ENCODE results near the gene NEFH. TPM values are rescaled to one million over a fixed set of nuclear protein-coding genes. Genes with fewer than 3 reads are reported as not detected.

NEFH gene
- total RNA-seq, 2 donors from 2014 or later: 0.92 to 1.7 TPM

DNA sequence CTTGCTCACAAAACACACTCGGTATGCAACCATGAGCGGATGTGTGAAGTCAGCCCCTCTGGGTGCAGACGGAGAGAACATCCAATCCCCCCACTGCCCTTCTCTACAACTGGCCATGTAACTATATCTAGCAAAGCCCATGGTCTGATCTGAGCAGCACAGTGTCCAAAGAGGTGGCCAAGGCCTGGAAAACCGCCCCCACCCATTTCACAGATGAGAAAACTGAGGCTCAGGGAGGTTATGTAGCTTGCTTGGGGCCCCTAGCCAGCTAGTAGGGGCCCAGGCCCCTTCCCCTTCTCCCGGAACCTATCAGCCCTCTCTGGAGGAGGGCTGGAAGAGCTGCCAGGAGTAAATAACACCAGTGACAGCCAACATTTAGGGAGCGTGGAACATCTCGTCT is 15.4 kb upstream of the NEFH start:
- TF ChIP-seq, protein P1, sequence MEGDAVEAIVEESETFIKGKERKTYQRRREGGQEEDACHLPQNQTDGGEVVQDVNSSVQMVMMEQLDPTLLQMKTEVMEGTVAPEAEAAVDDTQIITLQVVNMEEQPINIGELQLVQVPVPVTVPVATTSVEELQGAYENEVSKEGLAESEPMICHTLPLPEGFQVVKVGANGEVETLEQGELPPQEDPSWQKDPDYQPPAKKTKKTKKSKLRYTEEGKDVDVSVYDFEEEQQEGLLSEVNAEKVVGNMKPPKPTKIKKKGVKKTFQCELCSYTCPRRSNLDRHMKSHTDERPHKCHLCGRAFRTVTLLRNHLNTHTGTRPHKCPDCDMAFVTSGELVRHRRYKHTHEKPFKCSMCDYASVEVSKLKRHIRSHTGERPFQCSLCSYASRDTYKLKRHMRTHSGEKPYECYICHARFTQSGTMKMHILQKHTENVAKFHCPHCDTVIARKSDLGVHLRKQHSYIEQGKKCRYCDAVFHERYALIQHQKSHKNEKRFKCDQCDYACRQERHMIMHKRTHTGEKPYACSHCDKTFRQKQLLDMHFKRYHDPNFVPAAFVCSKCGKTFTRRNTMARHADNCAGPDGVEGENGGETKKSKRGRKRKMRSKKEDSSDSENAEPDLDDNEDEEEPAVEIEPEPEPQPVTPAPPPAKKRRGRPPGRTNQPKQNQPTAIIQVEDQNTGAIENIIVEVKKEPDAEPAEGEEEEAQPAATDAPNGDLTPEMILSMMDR (conservative IDR thresholded peaks at IDR 0.05): no peak
- H3K4me3 ChIP-seq (ENCODE audit: low read length): no peak overlapping the region
- H3K36me3 ChIP-seq (ENCODE audit: control insufficient read depth, insufficient read depth, low read length): no peaks in the 10 kb centered on the region
- Mint-ChIP-seq H3K9me3 (no peaks in the 10 kb centered on the region), H3K27me3 (ENCODE audit: insufficient read depth) (peaks cover 18% of the 10 kb centered on the region), H3K4me1 (peaks cover 2% of the 10 kb centered on the region), H3K4me3 (no peak overlapping the region), H3K27ac (no peak overlapping the region), H3K36me3 (ENCODE audit: low read depth) (no peaks in the 10 kb centered on the region)
- no peak for DNase-seq
- H3K27ac ChIP-seq (ENCODE audit: low read depth, low read length): no peak overlapping the region
- no peak overlapping the region for H3K9ac ChIP-seq (ENCODE audit: extremely low read depth, low read length, poor library complexity, severe bottlenecking)
- H3K9me3 ChIP-seq (ENCODE audit: control insufficient read depth, low read length): no peaks in the 10 kb centered on the region
- 86 to 94% methylated on average over 3 to 7 of the region's 7 CpGs for WGBS, 2 experiments (ENCODE audit: insufficient coverage in 1 of 2, insufficient read length in 1 of 2)
- no peaks in the 10 kb centered on the region for H3K4me1 ChIP-seq (ENCODE audit: control insufficient read depth, insufficient read depth, low read length)
- peaks cover 17% of the 10 kb centered on the region for H3K27me3 ChIP-seq (ENCODE audit: control insufficient read depth, insufficient read depth, low read length, poor library complexity, severe bottlenecking)

DNA sequence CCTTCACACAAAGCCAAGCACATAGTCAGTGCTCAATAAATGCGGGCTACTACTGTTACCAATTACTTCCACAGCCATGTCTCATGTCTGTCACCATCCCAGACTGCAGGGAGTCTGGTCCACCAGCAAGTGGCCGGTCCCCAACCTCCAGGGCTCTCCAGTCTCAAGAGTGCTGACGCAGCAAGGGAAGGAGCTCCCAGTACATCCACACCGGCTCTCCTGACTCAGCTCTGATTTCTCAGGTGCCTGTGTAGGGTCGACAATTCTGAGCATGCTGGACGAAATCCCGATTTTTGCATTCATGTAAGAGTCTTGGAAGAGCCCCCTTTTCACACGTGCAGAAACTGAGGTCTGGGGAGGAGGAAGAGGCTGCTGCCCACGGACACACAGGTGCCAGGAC is 10.3 kb upstream of the NEFH start:
- Mint-ChIP-seq H3K4me3 (peak overlapping the region; percentile 71), H3K27me3 (ENCODE audit: insufficient read depth) (peaks cover 20% of the 10 kb centered on the region), H3K36me3 (ENCODE audit: low read depth) (no peaks in the 10 kb centered on the region), H3K4me1 (peaks cover 4% of the 10 kb centered on the region), H3K9me3 (no peaks in the 10 kb centered on the region), H3K27ac (peak overlapping the region; percentile 26)
- 38 to 50% methylated on average over 5 to 9 of the region's 9 CpGs for WGBS, 2 experiments (ENCODE audit: insufficient coverage in 1 of 2, insufficient read length in 1 of 2)
- Histone ChIP-seq H3K27ac (ENCODE audit: low read depth, low read length) (no peak overlapping the region), H3K36me3 (ENCODE audit: control insufficient read depth, insufficient read depth, low read length) (no peaks in the 10 kb centered on the region), H3K4me3 (ENCODE audit: low read length) (peak overlapping the region; percentile 79), H3K9ac (ENCODE audit: extremely low read depth, low read length, poor library complexity, severe bottlenecking) (no peak overlapping the region), H3K27me3 (ENCODE audit: control insufficient read depth, insufficient read depth, low read length, poor library complexity, severe bottlenecking) (peaks cover 20% of the 10 kb centered on the region), H3K4me1 (ENCODE audit: control insufficient read depth, insufficient read depth, low read length) (no peaks in the 10 kb centered on the region), H3K9me3 (ENCODE audit: control insufficient read depth, low read length) (no peaks in the 10 kb centered on the region)
- TF ChIP-seq, protein P1 (conservative IDR thresholded peaks at IDR 0.05): no peak
- DNase-seq: peak; percentile 77

DNA sequence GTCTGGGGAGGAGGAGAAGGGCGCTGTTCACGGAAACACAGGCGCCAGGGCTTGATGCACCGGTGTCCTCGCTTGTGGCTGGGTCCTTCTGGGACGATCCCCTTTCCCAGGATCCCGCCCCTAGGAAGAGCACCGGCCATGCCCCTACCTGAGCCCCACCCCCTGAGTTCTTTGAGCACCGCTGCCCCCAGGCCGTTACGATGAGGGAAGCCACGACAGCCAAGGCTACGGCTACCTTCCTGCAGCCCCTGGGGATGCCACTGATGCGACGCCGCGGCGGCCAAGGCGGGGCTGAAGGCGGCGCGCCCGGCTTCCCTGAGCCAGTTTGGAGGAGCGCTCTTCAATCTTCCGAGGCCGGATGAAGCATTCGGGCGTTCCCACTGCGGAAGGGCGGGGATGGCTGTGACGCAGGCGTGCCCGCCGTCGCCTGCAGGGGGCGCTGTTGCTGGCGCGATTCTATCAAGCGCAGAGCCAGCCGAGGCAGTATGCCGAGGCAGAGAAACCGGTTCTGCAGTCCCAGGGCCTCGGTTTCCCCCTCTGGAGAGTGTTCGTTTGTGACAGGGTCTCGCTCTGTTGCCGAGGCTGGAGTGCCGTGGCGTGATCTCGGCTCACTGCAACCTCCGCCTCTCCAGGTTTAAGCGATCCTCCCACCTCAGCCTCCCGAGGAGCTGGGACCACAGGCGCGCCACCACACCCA is 9.7 kb upstream of the NEFH start:
- Mint-ChIP-seq H3K36me3 (ENCODE audit: low read depth) (no peaks in the 10 kb centered on the region), H3K9me3 (no peaks in the 10 kb centered on the region), H3K27ac (peak overlapping the region; percentile 26), H3K4me3 (peak overlapping the region; percentile 71), H3K4me1 (peaks cover 4% of the 10 kb centered on the region), H3K27me3 (ENCODE audit: insufficient read depth) (peaks cover 21% of the 10 kb centered on the region)
- TF ChIP-seq, protein P1 (conservative IDR thresholded peaks at IDR 0.05): peak; percentile 100
- Histone ChIP-seq H3K4me3 (ENCODE audit: low read length) (peak overlapping the region; percentile 79), H3K9me3 (ENCODE audit: control insufficient read depth, low read length) (no peaks in the 10 kb centered on the region), H3K9ac (ENCODE audit: extremely low read depth, low read length, poor library complexity, severe bottlenecking) (no peak overlapping the region), H3K27me3 (ENCODE audit: control insufficient read depth, insufficient read depth, low read length, poor library complexity, severe bottlenecking) (peaks cover 20% of the 10 kb centered on the region), H3K4me1 (ENCODE audit: control insufficient read depth, insufficient read depth, low read length) (no peaks in the 10 kb centered on the region), H3K36me3 (ENCODE audit: control insufficient read depth, insufficient read depth, low read length) (no peaks in the 10 kb centered on the region), H3K27ac (ENCODE audit: low read depth, low read length) (no peak overlapping the region)
- WGBS, 2 experiments (ENCODE audit: insufficient coverage in 1 of 2, insufficient read length in 1 of 2): 4 to 14% methylated on average over 31 to 52 of the region's 54 CpGs
- DNase-seq: peak; percentile 98
